ENCODE results near the gene RUNX2.

- TF ChIP-seq, protein P1, sequence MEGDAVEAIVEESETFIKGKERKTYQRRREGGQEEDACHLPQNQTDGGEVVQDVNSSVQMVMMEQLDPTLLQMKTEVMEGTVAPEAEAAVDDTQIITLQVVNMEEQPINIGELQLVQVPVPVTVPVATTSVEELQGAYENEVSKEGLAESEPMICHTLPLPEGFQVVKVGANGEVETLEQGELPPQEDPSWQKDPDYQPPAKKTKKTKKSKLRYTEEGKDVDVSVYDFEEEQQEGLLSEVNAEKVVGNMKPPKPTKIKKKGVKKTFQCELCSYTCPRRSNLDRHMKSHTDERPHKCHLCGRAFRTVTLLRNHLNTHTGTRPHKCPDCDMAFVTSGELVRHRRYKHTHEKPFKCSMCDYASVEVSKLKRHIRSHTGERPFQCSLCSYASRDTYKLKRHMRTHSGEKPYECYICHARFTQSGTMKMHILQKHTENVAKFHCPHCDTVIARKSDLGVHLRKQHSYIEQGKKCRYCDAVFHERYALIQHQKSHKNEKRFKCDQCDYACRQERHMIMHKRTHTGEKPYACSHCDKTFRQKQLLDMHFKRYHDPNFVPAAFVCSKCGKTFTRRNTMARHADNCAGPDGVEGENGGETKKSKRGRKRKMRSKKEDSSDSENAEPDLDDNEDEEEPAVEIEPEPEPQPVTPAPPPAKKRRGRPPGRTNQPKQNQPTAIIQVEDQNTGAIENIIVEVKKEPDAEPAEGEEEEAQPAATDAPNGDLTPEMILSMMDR (conservative IDR thresholded peaks at IDR 0.05; ENCODE audit: low read depth, low read length), result no peak
- no peak for TF ChIP-seq EZH2phosphoT487 (IDR thresholded peaks at IDR 0.05; ENCODE audit: borderline replicate concordance, low read length)
Measured at GRCh38 chr6:45326698-45327417, 1.3 kb upstream of the RUNX2 start.

All from PC-3 (cell line).